HG02884 (cell line): Measurements from ENCODE around the gene ATF4.

Source experiments
- ATAC-seq: cut with Tn5 transposase; IDR thresholded peaks from one replicate; pipeline ENCODE4 v1.9.1; 2021; ENCODE audit warnings: mild to moderate bottlenecking, moderate library complexity; ENCODE audit not compliant: unreplicated experiment

Gene ATF4

GRCh38 chr22:39528080-39528661, 7.8 kb downstream of the ATF4 start:
- ATAC-seq: no peak

GRCh38 chr22:39528681-39529486, 8.5 kb downstream of the ATF4 start:
- ATAC-seq: no peak

GRCh38 chr22:39529487-39529851, 9.1 kb downstream of the ATF4 start:
- no peak for ATAC-seq

DNA sequence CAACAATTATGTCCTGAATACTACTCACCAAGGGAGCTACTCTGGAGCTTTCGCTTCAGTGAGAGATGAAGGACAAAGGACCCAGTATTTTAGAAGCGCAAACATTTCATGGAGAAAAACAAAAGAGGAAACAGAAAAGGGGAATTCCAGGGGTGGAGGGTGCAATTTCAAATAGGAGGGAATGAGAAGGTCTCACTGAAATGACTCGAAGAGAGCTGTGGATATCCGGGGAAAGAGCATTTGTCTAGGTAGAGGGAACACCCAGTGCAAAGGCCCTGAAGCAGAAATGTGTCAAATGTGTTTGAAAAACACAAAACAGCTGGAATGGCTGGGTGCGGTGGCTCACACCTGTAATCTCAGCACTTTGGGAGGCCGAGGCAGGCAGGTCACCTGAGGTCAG, 9.8 kb downstream of the ATF4 start:
- ATAC-seq: no peak

DNA sequence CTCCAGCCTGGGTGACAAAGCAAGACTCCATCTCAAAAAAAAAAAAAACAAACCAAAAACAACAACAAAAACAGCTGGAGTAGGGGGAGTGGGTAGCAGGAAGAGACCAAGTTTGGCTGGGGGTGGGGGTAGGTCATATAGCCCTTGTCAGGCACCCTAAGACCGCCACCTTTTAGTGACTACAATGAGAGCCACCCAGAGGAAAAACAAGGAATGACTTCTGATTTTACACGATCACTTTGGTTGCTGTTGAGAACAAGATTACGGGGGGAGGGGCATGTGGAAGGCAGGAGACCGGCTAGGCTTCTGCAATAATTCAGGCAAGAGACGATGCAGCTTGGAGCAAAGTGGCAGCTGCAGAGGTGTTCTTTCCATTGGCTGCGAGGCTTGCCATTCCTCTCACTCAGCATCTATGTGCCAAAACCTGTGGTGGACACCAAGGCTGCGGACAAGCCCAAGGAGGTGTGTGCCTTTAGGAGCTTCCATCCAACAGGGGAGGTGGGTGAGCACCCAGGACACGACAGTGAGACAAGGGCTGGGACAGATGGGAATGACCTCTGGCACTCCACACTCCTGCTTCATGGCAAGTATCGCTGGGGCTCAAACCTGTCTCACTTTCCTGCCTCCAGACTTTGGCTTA, 10.4 kb downstream of the ATF4 start:
- ATAC-seq: no peak

GRCh38 chr22:39532215-39533073, 12.1 kb downstream of the ATF4 start, which contains the start of gene RPS19BP1:
Gene RPS19BP1 (minus strand): TSS chr22:39532748. CDS start chr22:39532738, 10 bp downstream.
- ATAC-seq: peak; percentile 67

GRCh38 chr22:39534092-39534506, 13.7 kb downstream of the ATF4 start:
- no peak for ATAC-seq

GRCh38 chr22:39534591-39535356, 14.4 kb downstream of the ATF4 start:
- ATAC-seq: no peak

DNA sequence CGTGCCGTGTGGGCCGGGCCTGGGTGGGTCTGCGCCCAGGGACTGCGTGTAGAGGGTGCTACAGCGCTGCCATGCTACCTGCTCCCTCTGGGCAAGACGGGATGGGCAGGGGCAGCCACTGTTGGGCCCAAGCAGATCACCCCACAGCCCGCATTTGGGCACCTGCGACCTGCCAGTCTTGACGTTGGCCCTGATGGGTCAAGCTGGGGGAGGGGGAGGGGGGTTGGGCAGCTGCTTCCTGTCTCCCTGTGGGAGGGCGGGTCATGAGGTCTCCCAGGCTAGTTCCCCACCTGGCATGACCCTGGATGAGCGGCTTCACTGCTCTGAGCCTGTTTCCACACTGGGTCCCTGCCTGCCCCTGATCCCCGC, 15.0 kb downstream of the ATF4 start:
- ATAC-seq: no peak

DNA sequence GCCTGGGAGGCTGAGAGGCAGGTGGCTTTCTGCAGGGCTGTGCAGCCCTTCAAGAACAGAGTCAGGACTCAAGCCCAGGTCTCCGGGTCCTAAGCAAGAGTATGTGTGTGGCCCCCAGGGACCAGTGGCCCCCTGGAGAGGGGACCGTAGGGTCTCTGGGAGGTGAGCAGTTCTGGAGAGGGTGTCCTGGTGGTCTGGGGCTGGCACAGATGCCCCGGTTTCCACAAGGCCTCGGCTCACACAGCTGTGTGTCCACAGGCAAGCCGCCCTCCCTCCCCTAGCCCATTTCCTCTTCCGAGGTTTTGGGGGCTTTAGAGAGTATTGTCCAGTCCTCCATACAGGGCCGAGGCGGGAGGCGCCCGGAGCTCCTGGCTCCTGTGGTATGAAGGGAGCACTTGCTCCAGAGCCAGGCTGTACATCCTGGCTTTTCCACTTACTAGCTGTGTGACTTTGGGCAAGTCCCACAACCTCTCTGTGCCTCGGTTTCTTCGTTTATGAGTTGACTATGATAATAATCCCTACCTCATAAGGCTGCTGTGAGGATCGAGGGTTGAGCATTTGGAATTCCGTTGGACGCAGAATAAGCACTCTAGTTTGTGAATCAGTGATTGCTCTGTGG, 15.6 kb downstream of the ATF4 start:
- ATAC-seq: no peak

- no peak for ATAC-seq
These were observed 16.3 kb downstream of the ATF4 start for GRCh38 chr22:39536711-39537110.

GRCh38 chr22:39537975-39538374, 17.6 kb downstream of the ATF4 start:
- no peak for ATAC-seq

DNA sequence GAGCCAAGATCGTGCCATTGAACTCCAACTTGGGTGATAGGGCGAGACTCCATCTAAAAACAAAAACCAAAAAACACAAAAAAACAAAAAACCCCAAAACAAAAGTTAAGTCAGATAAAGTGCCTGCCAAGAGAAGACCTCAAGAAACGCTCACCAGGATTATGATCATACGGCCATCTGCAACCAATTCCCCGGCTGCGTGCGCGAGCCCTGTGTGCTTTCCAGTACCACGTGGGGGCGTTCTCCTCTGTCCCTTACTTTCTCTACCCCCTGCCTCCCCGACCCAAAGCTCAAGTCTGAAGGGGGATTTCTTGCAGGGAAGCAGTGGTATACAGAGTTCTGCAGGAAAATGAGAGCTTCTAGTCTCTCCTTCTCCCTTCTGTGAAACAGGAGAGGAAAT, 22.7 kb downstream of the ATF4 start:
- ATAC-seq: no peak

DNA sequence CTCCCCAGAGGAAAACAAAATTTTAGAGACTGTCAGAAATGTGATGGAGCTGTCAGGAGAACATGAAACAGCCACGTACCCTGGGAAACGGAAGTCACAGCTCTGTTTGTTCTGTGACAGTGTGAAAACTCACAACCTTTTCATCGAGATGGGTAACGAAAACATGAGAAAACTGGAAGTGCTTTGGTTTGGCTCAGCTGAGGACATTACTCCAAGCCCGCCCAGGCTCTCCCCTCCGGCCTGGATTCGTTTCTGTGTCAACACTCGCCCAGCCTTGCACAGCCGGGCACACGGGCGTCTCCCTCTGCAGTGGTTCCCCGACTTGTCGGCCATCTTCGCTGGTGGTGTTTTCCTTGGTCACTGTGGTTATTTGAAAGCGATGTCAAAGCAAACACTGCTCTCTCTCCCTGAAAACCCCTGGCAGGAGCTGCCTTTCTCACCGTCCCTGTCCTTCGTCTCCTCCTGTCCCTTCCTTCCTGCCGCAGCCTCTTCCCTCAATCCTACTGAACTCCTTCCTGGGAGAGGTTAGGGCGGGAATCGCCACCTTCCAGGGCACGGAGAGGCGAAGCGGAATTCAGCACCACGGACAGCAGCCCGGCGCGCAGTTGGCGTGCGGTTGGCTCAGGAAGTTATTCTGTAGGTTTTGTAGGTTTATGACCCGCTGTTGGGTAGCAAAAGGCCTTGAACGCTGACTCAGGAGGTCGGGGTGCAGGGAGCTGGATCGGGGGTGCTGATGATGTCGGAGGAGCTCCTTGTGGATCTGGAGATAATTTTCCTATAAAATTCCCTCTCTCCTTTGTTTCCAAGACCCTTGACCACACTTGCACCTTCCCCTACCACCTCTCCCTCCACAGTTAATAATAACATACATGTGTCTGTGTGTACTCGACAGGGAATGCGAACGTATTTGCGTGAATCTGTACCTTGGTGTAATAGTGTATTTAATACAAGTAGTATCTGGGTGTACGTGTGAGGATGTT, 25.3 kb downstream of the ATF4 start:
- no peak for ATAC-seq

DNA sequence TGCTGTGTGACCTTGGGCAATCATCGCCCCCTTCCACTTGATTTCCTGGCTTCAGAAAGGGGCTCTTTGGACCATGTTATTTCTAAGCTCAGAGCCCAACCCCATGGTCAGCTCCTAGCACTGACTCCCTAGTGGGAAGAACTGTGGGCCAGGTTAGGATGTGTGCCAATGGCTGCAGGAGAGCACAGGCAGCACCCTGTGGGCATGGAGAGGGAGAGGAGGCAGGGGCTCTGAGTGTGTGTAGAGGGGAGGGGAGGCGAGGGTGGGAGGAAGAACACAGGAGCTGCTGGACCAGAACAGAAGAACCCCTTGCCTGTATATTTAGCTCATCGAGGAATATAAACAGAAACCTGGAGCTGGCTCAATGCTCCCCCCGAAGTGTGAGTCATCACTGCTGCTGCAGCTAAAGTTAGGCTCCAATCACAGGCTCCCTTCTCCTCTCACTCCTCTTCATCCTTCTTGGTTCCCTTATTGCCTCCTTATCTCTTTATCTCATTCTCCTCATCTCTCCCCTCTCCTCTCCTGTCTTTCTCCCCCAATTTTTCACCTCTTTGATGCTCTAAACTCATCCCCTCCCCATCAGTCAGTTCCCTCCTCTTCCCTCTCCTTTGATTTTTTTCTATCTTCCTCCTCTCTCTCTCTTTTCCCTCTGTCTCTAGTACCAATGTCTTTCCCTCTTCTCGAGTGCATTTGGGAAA, 26.7 kb downstream of the ATF4 start:
- ATAC-seq: no peak

DNA sequence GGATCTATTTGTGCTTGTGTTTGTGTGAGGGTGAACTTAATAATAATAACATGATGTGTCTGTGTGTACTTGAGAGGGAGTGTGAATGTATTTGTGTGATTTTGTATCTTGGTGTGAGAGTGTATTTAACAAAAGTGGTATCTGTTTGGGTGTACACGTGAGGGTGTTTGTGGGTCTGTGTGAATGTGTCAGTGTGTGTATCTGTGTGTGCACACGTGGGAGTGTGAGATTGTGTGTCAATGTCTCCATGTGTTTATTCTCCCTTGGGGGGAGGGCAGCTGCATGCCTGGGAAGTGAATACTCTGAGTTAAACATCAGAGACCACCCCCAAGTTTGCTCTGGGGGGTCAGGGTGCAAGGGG, 27.2 kb downstream of the ATF4 start:
- ATAC-seq: no peak

DNA sequence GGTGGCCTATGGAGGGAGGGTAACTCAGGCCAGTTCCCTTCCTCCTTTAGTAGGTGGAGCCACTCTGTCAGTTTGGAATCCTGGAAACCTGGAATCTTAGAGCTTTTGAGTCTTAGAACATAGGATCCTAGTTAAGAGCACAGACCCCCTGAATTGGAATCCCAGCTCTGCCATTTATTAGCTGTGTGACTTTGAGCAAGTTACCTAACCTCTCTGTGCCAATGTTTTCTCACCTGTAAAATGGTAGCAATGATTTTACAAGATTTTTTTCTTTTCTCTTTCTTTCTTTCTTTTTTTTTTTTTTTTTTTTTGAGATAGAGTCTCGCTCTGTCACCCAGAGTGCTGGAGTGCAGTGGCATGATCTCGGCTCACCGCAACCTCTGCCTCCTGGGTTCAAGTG, 33.1 kb downstream of the ATF4 start:
- no peak for ATAC-seq

DNA sequence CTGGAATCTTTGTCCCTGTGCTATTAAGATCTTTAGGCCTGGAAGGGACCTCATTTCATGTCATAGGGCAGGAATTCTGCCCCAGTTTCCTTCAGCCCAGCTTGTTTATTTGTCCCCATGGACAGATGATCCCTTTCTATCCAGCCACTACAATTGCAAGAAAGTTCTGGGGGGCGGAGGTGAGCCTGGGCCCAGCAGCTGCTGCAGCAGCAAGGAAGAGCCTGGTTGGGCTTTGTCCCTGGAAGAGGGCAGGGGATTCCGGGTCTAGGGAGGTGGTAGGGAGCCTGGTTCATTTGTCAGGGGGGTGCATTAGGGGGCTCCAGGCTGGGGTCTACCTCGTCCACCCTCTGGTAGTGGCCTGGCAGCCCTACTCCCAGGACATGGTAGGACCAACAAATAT, 33.8 kb downstream of the ATF4 start:
- ATAC-seq: no peak
